ENCODE data around the gene TMTC2.

The TMTC2 gene

DNA sequence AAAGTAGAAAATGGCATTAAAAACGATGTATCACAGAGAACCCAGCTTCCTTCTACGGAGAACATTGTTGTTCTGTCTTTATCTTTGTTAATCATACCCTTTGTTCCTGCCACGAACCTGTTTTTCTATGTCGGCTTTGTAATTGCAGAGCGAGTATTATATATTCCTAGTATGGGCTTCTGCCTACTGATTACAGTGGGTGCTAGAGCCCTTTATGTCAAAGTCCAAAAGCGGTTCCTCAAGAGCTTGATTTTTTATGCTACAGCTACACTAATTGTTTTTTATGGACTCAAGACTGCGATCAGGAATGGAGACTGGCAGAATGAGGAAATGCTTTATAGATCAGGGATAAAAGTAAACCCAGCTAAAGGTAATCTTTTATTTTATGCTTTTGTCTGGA is 209.6 kb downstream of the TMTC2 start:
- no peaks in the 10 kb centered on the region for H3K9me3 ChIP-seq (ENCODE audit: control insufficient read depth, insufficient read depth, low read depth, low read length)
- ChIA-PET POLR2A (interaction anchor here (0.6 kb wide), 1 partner anchor 46 kb away, joined by 3 read pairs; no protein-coding TSS in a partner anchor), CTCF (interaction anchor here (0.6 to 1.4 kb wide), 4 partner anchors 21 to 211 kb away, joined by 3 to 4 read pairs (median 3); partner anchors contain the start of gene TMTC2)
- H3K4me3 ChIP-seq (ENCODE audit: low read depth, low read length): no peak overlapping the region
- H3K36me3 ChIP-seq (ENCODE audit: control insufficient read depth in 2 of 2, insufficient read depth in 1 of 2, low read length in 2 of 2): no peaks in the 10 kb centered on the region; a peak in 1 of 3 replicates
- TF ChIP-seq FEZF1 (tag by site-specific recombination; IDR thresholded peaks at IDR 0.05): no peak
- no peak for TF ChIP-seq ZNF561 (tag by site-specific recombination; IDR thresholded peaks at IDR 0.05; ENCODE audit: borderline replicate concordance)
- TF ChIP-seq, protein P1, sequence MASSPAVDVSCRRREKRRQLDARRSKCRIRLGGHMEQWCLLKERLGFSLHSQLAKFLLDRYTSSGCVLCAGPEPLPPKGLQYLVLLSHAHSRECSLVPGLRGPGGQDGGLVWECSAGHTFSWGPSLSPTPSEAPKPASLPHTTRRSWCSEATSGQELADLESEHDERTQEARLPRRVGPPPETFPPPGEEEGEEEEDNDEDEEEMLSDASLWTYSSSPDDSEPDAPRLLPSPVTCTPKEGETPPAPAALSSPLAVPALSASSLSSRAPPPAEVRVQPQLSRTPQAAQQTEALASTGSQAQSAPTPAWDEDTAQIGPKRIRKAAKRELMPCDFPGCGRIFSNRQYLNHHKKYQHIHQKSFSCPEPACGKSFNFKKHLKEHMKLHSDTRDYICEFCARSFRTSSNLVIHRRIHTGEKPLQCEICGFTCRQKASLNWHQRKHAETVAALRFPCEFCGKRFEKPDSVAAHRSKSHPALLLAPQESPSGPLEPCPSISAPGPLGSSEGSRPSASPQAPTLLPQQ (tag by site-specific recombination; IDR thresholded peaks at IDR 0.05): no peak
- no peak overlapping the region for H3K27ac ChIP-seq (ENCODE audit: extremely low read depth, low read depth, low read length)
- peaks cover 4% of the 10 kb centered on the region; the same call in 1 of the 2 replicates for H3K4me1 ChIP-seq (ENCODE audit: control insufficient read depth, insufficient read depth, low read length)

DNA sequence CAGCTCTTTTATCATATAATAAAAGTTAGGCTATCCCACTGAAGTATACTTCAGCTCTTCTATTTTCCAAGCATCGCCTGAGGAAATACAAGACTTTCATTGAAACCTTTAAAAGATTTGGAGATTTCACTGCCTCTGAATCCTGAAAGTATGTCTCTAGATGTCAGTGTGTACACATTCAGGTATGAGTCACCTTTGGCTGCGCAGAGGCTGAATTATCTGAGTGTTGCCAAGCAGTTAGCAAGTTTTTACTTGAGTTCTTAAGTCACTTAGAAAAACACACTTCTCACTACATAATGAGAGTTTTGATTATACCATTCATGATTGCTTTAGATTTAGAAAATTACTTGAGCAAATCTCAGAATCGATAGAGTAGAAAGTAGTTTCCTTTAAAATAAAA is 210.3 kb downstream of the TMTC2 start:
- H3K4me1 ChIP-seq (ENCODE audit: control insufficient read depth, insufficient read depth, low read length): peaks cover 4% of the 10 kb centered on the region; the same call in 1 of the 2 replicates
- no peaks in the 10 kb centered on the region for H3K9me3 ChIP-seq (ENCODE audit: control insufficient read depth, insufficient read depth, low read depth, low read length)
- ChIA-PET POLR2A (interaction anchor here (0.6 kb wide), 1 partner anchor 46 kb away, joined by 3 read pairs; no protein-coding TSS in a partner anchor), CTCF (interaction anchor here (0.6 to 1.5 kb wide), 7 partner anchors 13 to 582 kb away, joined by 3 to 5 read pairs (median 3); partner anchors contain the start of gene TMTC2)
- H3K27ac ChIP-seq (ENCODE audit: extremely low read depth, low read depth, low read length): no peak overlapping the region
- TF ChIP-seq, protein P2, sequence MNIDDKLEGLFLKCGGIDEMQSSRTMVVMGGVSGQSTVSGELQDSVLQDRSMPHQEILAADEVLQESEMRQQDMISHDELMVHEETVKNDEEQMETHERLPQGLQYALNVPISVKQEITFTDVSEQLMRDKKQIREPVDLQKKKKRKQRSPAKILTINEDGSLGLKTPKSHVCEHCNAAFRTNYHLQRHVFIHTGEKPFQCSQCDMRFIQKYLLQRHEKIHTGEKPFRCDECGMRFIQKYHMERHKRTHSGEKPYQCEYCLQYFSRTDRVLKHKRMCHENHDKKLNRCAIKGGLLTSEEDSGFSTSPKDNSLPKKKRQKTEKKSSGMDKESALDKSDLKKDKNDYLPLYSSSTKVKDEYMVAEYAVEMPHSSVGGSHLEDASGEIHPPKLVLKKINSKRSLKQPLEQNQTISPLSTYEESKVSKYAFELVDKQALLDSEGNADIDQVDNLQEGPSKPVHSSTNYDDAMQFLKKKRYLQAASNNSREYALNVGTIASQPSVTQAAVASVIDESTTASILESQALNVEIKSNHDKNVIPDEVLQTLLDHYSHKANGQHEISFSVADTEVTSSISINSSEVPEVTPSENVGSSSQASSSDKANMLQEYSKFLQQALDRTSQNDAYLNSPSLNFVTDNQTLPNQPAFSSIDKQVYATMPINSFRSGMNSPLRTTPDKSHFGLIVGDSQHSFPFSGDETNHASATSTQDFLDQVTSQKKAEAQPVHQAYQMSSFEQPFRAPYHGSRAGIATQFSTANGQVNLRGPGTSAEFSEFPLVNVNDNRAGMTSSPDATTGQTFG (tag by site-specific recombination; IDR thresholded peaks at IDR 0.05; ENCODE audit: borderline replicate concordance): no peak
- peak; percentile 47 for TF ChIP-seq ZNF654 (tag by site-specific recombination; IDR thresholded peaks at IDR 0.05; ENCODE audit: low read depth)
- TF ChIP-seq, protein P3, sequence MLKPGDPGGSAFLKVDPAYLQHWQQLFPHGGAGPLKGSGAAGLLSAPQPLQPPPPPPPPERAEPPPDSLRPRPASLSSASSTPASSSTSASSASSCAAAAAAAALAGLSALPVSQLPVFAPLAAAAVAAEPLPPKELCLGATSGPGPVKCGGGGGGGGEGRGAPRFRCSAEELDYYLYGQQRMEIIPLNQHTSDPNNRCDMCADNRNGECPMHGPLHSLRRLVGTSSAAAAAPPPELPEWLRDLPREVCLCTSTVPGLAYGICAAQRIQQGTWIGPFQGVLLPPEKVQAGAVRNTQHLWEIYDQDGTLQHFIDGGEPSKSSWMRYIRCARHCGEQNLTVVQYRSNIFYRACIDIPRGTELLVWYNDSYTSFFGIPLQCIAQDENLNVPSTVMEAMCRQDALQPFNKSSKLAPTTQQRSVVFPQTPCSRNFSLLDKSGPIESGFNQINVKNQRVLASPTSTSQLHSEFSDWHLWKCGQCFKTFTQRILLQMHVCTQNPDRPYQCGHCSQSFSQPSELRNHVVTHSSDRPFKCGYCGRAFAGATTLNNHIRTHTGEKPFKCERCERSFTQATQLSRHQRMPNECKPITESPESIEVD (tag by site-specific recombination; IDR thresholded peaks at IDR 0.05): peak; percentile 58
- TF ChIP-seq ZNF223 (tag by site-specific recombination; IDR thresholded peaks at IDR 0.05): no peak
- no peak for TF ChIP-seq ZNF16 (tag by site-specific recombination; IDR thresholded peaks at IDR 0.05; ENCODE audit: low read depth)
- TF ChIP-seq, protein P4, sequence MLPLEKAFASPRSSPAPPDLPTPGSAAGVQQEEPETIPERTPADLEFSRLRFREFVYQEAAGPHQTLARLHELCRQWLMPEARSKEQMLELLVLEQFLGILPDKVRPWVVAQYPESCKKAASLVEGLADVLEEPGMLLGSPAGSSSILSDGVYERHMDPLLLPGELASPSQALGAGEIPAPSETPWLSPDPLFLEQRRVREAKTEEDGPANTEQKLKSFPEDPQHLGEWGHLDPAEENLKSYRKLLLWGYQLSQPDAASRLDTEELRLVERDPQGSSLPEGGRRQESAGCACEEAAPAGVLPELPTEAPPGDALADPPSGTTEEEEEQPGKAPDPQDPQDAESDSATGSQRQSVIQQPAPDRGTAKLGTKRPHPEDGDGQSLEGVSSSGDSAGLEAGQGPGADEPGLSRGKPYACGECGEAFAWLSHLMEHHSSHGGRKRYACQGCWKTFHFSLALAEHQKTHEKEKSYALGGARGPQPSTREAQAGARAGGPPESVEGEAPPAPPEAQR (tag by site-specific recombination; IDR thresholded peaks at IDR 0.05): no peak
- TF ChIP-seq PRDM1 (tag by site-specific recombination; IDR thresholded peaks at IDR 0.05): peak; percentile 81
- no peak for TF ChIP-seq ZNF404 (tag by site-specific recombination; IDR thresholded peaks at IDR 0.05)
- TF ChIP-seq ZNF792 (tag by site-specific recombination; IDR thresholded peaks at IDR 0.05): no peak
- TF ChIP-seq, protein P5, sequence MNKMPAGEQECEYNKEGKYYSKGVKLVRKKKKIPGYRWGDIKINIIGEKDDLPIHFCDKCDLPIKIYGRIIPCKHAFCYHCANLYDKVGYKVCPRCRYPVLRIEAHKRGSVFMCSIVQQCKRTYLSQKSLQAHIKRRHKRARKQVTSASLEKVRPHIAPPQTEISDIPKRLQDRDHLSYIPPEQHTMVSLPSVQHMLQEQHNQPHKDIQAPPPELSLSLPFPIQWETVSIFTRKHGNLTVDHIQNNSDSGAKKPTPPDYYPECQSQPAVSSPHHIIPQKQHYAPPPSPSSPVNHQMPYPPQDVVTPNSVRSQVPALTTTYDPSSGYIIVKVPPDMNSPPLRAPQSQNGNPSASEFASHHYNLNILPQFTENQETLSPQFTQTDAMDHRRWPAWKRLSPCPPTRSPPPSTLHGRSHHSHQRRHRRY (tag by site-specific recombination; IDR thresholded peaks at IDR 0.05): no peak
- TF ChIP-seq SP2 (tag by site-specific recombination; IDR thresholded peaks at IDR 0.05): no peak
- TF ChIP-seq TCF7L2 (IDR thresholded peaks at IDR 0.05; ENCODE audit: borderline replicate concordance, low read depth, low read length): no peak
- no peak for TF ChIP-seq ZNF175 (tag by site-specific recombination; IDR thresholded peaks at IDR 0.05)
- TF ChIP-seq ZNF19 (tag by site-specific recombination; IDR thresholded peaks at IDR 0.05; ENCODE audit: low read depth): no peak
- TF ChIP-seq ZNF24 (tag by site-specific recombination; IDR thresholded peaks at IDR 0.05): no peak
- H3K36me3 ChIP-seq (ENCODE audit: control insufficient read depth in 2 of 2, insufficient read depth in 1 of 2, low read length in 2 of 2): no peaks in the 10 kb centered on the region; a peak in 1 of 3 replicates
- no peak overlapping the region for H3K4me3 ChIP-seq (ENCODE audit: low read depth, low read length)
